GDM1 (cell line): ENCODE measurements around the gene SPI1.
A peak's percentile ranks its signal among the peaks of the same experiment; 100 is the strongest.

Experiments
- DNase-seq: peaks from one replicate; lab custom pipeline; 2025; lab: John Stamatoyannopoulos, UW

The SPI1 gene

GRCh38 chr11:47406896-47407745 lies 28.8 kb upstream of the SPI1 start:
- DNase-seq = no peak

- no peak for DNase-seq
These were observed 25.2 kb upstream of the SPI1 start for GRCh38 chr11:47403571-47403970.

GRCh38 chr11:47403135-47403534 lies 24.8 kb upstream of the SPI1 start:
- no peak for DNase-seq

GRCh38 chr11:47400768-47401279 lies 22.5 kb upstream of the SPI1 start:
- no peak for DNase-seq

GRCh38 chr11:47399860-47400767 lies 21.8 kb upstream of the SPI1 start:
- DNase-seq = peak; percentile 59

- DNase-seq = no peak
These were observed 20.2 kb upstream of the SPI1 start for GRCh38 chr11:47398551-47398950.

- DNase-seq = no peak
These were observed 19.7 kb upstream of the SPI1 start for GRCh38 chr11:47398011-47398410.

GRCh38 chr11:47396049-47396320 lies 17.6 kb upstream of the SPI1 start:
- DNase-seq = no peak

GRCh38 chr11:47395223-47396048 lies 17.1 kb upstream of the SPI1 start:
- peak; percentile 32 for DNase-seq

GRCh38 chr11:47394322-47395222 lies 16.2 kb upstream of the SPI1 start:
- DNase-seq = peak; percentile 83

GRCh38 chr11:47394050-47394321 lies 15.6 kb upstream of the SPI1 start:
- no peak for DNase-seq

GRCh38 chr11:47393163-47394049 lies 15.1 kb upstream of the SPI1 start:
- peak; percentile 57 for DNase-seq

- no peak for DNase-seq
These were observed 14.3 kb upstream of the SPI1 start for GRCh38 chr11:47392546-47393162.

GRCh38 chr11:47391711-47392432 lies 13.5 kb upstream of the SPI1 start:
- DNase-seq = no peak

- DNase-seq = no peak
These were observed 12.8 kb upstream of the SPI1 start for GRCh38 chr11:47391077-47391583.

- DNase-seq = no peak
These were observed 12.0 kb upstream of the SPI1 start for GRCh38 chr11:47390422-47390760.

- no peak for DNase-seq
These were observed 11.5 kb upstream of the SPI1 start for GRCh38 chr11:47389577-47390421.
